Nephron (organoid): Measurements from ENCODE around the gene UVRAG.

ENCODE experiments used
- H3K27ac Mint-ChIP-seq, 3 experiments: 2 replicates each; pipeline ENCODE4 v1.8.0; 2020; ENCODE audit warnings: mixed read lengths in 3 of 3, mild to moderate bottlenecking in 2 of 3, moderate library complexity in 1 of 3
- H3K27me3 Mint-ChIP-seq: 2 replicates; pipeline ENCODE4 v1.8.0; 2021; ENCODE audit warnings: low read depth, mild to moderate bottlenecking, moderate library complexity, mixed read lengths
- H3K36me3 Mint-ChIP-seq: 2 replicates; pipeline ENCODE4 v1.8.0; 2020; ENCODE audit warnings: low read depth, mixed read lengths
- H3K4me1 Mint-ChIP-seq: 2 replicates; pipeline ENCODE4 v1.8.0; 2020; ENCODE audit warnings: mixed read lengths
- H3K4me3 Mint-ChIP-seq, 3 experiments: 2 replicates each; pipeline ENCODE4 v1.8.0; 2020; ENCODE audit warnings: mild to moderate bottlenecking in 3 of 3, mixed read lengths in 3 of 3, moderate library complexity in 2 of 3
- H3K9me3 Mint-ChIP-seq: 2 replicates; pipeline ENCODE4 v1.8.0; 2020; ENCODE audit warnings: mixed read lengths
- CTCF ChIP-seq, 3 experiments: fragments of 200-600 bp; sonication (generic); IDR thresholded peaks; one replicate each; pipeline ENCODE4 v1.5.0; 2021; ENCODE audit warnings: antibody characterized with exemption in 3 of 3; ENCODE audit not compliant: unreplicated experiment in 3 of 3

The UVRAG gene

DNA sequence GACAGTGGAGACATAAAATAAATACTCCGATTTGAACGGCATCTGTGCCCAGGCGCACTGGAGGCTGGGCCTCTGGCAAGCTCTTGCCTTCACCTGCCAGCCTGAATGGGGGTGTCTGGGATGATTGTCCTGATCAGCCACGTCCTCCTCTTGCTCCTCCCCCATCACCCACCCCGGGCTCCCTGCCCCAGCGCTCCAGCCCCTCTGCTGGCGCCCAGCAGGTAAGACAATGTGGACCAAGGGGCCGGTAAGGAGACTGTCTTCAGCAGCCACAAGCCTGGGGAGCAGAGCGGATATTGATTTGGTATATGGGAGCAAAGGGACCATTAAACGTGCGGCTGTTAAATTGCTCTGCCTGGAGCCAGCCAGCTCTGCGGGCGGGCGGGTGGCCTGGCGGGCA, 366.4 kb downstream of the UVRAG start:
- no peak overlapping the region for H3K4me3 Mint-ChIP-seq
- no peaks in the 10 kb centered on the region for H3K9me3 Mint-ChIP-seq
- no peak overlapping the region for H3K27ac Mint-ChIP-seq
- peaks cover 32% of the 10 kb centered on the region for H3K4me1 Mint-ChIP-seq
- H3K27me3 Mint-ChIP-seq, result peaks cover 22% of the 10 kb centered on the region
- no peak for TF ChIP-seq CTCF (IDR thresholded peaks at IDR 0.05; ENCODE audit: unreplicated experiment in 3 of 3)
- H3K36me3 Mint-ChIP-seq, result no peaks in the 10 kb centered on the region

DNA sequence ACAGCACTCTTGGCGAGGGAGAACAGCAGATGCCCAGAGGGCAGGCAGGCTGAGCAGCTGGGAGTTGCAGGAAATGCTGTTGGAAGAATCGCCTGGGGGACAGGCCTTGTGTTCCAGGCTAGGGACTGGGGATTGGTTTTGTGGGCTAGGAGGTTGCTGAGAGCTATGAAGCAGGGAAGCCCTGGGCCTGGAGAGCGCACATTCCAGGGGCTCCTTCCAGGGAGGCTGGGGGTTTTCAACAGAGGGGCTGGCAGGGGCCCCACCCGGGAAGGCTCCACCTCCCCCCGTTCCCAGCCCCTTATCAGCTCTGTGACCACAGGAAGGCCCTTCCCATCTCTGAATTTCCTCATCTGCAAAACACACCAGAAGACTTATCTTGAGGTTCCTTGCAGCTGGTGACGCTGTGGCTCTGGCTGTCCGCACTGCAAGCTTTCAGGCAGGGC, 369.6 kb downstream of the UVRAG start:
- TF ChIP-seq CTCF (IDR thresholded peaks at IDR 0.05; ENCODE audit: unreplicated experiment in 3 of 3), result no peak
- Mint-ChIP-seq H3K27me3 (peaks cover 22% of the 10 kb centered on the region), H3K4me3 (peak overlapping the region in 1 of 3 experiments; percentile 37), H3K4me1 (peaks cover 46% of the 10 kb centered on the region), H3K27ac (peak overlapping the region; percentile 46 to 92 (median 89)), H3K36me3 (peaks cover 5% of the 10 kb centered on the region), H3K9me3 (no peaks in the 10 kb centered on the region)

- H3K27me3 Mint-ChIP-seq, result peaks cover 22% of the 10 kb centered on the region
- TF ChIP-seq CTCF (IDR thresholded peaks at IDR 0.05; ENCODE audit: unreplicated experiment in 3 of 3), result no peak
- H3K27ac Mint-ChIP-seq, result peak overlapping the region; percentile 84 to 92 (median 89)
- H3K4me1 Mint-ChIP-seq, result peaks cover 51% of the 10 kb centered on the region
- H3K4me3 Mint-ChIP-seq, result peak overlapping the region in 1 of 3 experiments; percentile 24
- H3K9me3 Mint-ChIP-seq, result no peaks in the 10 kb centered on the region
- peaks cover 5% of the 10 kb centered on the region for H3K36me3 Mint-ChIP-seq
Measured at GRCh38 chr11:76185511-76185910, 370.5 kb downstream of the UVRAG start.

DNA sequence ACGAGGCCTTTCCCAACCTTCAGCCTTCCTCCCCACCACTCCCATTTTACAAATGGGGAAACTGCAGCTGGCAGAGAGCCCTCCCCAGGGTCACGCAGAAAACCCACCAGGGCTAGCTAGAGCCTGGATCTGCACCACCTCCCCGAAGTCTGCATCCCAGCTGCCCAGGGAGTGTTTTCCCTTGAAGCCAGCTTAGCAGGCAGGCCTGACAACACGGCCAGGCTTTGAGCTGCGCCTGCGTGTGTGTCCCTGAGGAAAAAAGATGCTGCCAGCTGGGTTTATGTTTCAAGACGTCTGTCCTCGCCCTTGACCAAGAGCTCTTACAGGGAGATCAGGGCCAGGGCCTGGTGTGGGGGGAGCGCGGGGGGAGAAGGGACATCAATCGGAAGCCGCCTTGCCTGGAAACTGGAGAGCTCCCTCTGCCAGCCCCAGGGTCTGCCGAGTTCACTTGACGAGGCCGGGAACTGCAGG, 371.0 kb downstream of the UVRAG start:
- peaks cover 56% of the 10 kb centered on the region for H3K4me1 Mint-ChIP-seq
- H3K27me3 Mint-ChIP-seq, result peaks cover 20% of the 10 kb centered on the region
- H3K9me3 Mint-ChIP-seq, result no peaks in the 10 kb centered on the region
- peak overlapping the region; percentile 18 to 41 (median 24) for H3K4me3 Mint-ChIP-seq
- TF ChIP-seq CTCF (IDR thresholded peaks at IDR 0.05; ENCODE audit: unreplicated experiment in 3 of 3), result no peak
- H3K36me3 Mint-ChIP-seq, result peaks cover 5% of the 10 kb centered on the region
- peak overlapping the region; percentile 84 to 92 (median 89) for H3K27ac Mint-ChIP-seq

DNA sequence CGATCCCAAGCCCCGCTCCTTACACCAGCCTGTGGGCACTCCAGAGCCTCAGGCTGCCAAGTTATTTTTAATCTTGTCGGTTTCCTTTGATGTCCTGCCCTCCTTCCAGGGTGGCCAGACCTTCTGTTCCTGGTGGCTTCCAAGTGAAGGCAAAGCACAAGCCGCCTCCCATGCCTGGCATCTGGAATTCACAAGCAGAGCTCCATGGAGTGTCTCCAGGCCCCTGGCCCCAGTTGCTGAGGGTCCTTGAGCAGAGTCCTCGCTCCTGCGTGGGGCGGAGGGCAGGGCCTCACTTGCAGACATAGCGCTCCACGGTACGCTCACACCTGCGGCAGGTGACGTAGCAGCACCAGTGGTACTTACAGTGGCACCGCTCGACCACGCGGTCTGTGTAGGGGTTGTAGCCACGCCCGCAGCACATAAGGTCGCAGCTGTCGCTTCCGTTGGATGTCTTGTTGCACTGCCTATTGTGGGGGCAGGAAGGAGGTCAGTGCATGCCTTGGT, 371.8 kb downstream of the UVRAG start:
- no peaks in the 10 kb centered on the region for H3K9me3 Mint-ChIP-seq
- H3K27me3 Mint-ChIP-seq, result peaks cover 24% of the 10 kb centered on the region
- H3K36me3 Mint-ChIP-seq, result peaks cover 8% of the 10 kb centered on the region
- peaks cover 60% of the 10 kb centered on the region for H3K4me1 Mint-ChIP-seq
- peak overlapping the region in 1 of 3 experiments; percentile 43 for H3K4me3 Mint-ChIP-seq
- no peak for TF ChIP-seq CTCF (IDR thresholded peaks at IDR 0.05; ENCODE audit: unreplicated experiment in 3 of 3)
- H3K27ac Mint-ChIP-seq, result peak overlapping the region; percentile 60 to 92 (median 89)

- Mint-ChIP-seq H3K27ac (peak overlapping the region; percentile 75 to 92 (median 77)), H3K36me3 (peaks cover 8% of the 10 kb centered on the region), H3K4me1 (peaks cover 55% of the 10 kb centered on the region), H3K9me3 (no peaks in the 10 kb centered on the region), H3K4me3 (peak overlapping the region in 1 of 3 experiments; percentile 0), H3K27me3 (peaks cover 19% of the 10 kb centered on the region)
- no peak for TF ChIP-seq CTCF (IDR thresholded peaks at IDR 0.05; ENCODE audit: unreplicated experiment in 3 of 3)
Measured at GRCh38 chr11:76188873-76189272, 373.9 kb downstream of the UVRAG start.
